C4-2B (cell line): ENCODE results near the gene SESN1.

Source experiments
- ZFX ChIP-seq: fragments of 450-650 bp; IDR thresholded peaks from 2 replicates; pipeline ENCODE4 v1.6.1; 2017
- TF ChIP-seq, protein P1 (sequence below): fragments of 450-650 bp; conservative IDR thresholded peaks from 2 replicates; pipeline ENCODE4 v1.5.1; 2017; ENCODE audit warnings: mild to moderate bottlenecking

GRCh38 chr6:109103942-109104341 lies 9.3 kb upstream of the SESN1 start:
- TF ChIP-seq, protein P1, sequence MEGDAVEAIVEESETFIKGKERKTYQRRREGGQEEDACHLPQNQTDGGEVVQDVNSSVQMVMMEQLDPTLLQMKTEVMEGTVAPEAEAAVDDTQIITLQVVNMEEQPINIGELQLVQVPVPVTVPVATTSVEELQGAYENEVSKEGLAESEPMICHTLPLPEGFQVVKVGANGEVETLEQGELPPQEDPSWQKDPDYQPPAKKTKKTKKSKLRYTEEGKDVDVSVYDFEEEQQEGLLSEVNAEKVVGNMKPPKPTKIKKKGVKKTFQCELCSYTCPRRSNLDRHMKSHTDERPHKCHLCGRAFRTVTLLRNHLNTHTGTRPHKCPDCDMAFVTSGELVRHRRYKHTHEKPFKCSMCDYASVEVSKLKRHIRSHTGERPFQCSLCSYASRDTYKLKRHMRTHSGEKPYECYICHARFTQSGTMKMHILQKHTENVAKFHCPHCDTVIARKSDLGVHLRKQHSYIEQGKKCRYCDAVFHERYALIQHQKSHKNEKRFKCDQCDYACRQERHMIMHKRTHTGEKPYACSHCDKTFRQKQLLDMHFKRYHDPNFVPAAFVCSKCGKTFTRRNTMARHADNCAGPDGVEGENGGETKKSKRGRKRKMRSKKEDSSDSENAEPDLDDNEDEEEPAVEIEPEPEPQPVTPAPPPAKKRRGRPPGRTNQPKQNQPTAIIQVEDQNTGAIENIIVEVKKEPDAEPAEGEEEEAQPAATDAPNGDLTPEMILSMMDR = no peak
- TF ChIP-seq ZFX = no peak
